HG02763 (cell line): ENCODE results near the gene CSF2RB.

ENCODE experiments used
- ATAC-seq: cut with Tn5 transposase; IDR thresholded peaks from one replicate; pipeline ENCODE4 v1.9.1; 2021; ENCODE audit warnings: mild to moderate bottlenecking, moderate library complexity; ENCODE audit not compliant: unreplicated experiment

The CSF2RB gene

GRCh38 chr22:36934418-36935312, 21.2 kb downstream of the CSF2RB start:
- ATAC-seq: no peak

GRCh38 chr22:36935313-36935610, 21.8 kb downstream of the CSF2RB start:
- no peak for ATAC-seq

GRCh38 chr22:36935694-36936093, 22.3 kb downstream of the CSF2RB start:
- ATAC-seq: no peak

GRCh38 chr22:36936362-36937116, 23.1 kb downstream of the CSF2RB start:
- ATAC-seq: no peak

GRCh38 chr22:36937319-36938027, 24.0 kb downstream of the CSF2RB start:
- no peak for ATAC-seq

GRCh38 chr22:36938028-36938425, 24.6 kb downstream of the CSF2RB start:
- no peak for ATAC-seq

GRCh38 chr22:36938886-36939285, 25.5 kb downstream of the CSF2RB start:
- no peak for ATAC-seq

GRCh38 chr22:36940676-36941075, 27.2 kb downstream of the CSF2RB start:
- ATAC-seq: no peak

GRCh38 chr22:36942556-36942955, 29.1 kb downstream of the CSF2RB start:
- no peak for ATAC-seq

- no peak for ATAC-seq
These were observed 33.2 kb downstream of the CSF2RB start for GRCh38 chr22:36946421-36947158.

GRCh38 chr22:36948273-36949225, 35.1 kb downstream of the CSF2RB start:
- ATAC-seq: no peak

- ATAC-seq: no peak
These were observed 37.6 kb downstream of the CSF2RB start for GRCh38 chr22:36950797-36951590.

GRCh38 chr22:36951746-36952145, 38.3 kb downstream of the CSF2RB start:
- no peak for ATAC-seq

- no peak for ATAC-seq
These were observed 40.0 kb downstream of the CSF2RB start for GRCh38 chr22:36953239-36954080.

- ATAC-seq: no peak
These were observed 41.0 kb downstream of the CSF2RB start for GRCh38 chr22:36954251-36955014.

- ATAC-seq: no peak
These were observed 42.3 kb downstream of the CSF2RB start for GRCh38 chr22:36955691-36956090.

GRCh38 chr22:36958366-36958765, 44.9 kb downstream of the CSF2RB start:
- ATAC-seq: no peak
